ENCODE measurements around the gene TMEM38B. TPM values are rescaled to one million over a fixed set of nuclear protein-coding genes. Genes with fewer than 3 reads are reported as not detected.
A peak's percentile ranks its signal among the peaks of the same experiment; 100 is the strongest.
"Not testable (repeated sequence)": the region's sequence is repeated elsewhere in the genome, so short reads cannot be mapped to it uniquely, and the experiment has no call there.

TMEM38B gene
- total RNA-seq, 2 experiments from 2014 or later: 15.9 to 22.5 TPM

- H3K9me3 ChIP-seq (ENCODE audit: low read length): peaks cover 17% of the 10 kb centered on the region
- no peaks in the 10 kb centered on the region for H3K79me2 ChIP-seq (ENCODE audit: insufficient read depth, low read depth, low read length)
- DNase-seq (ENCODE audit: low spot score): peak; percentile 2
- no TSS peak for BruUV-seq (replicated peaks)
- no peaks in the 10 kb centered on the region for H3K4me1 ChIP-seq (ENCODE audit: insufficient read depth, low read length, poor library complexity, severe bottlenecking)
- H3K9me2 ChIP-seq (ENCODE audit: insufficient read depth, low read length): no peaks in the 10 kb centered on the region
- H4K20me1 ChIP-seq (ENCODE audit: insufficient read depth, low read length): no peaks in the 10 kb centered on the region
- no peak overlapping the region for H2AFZ ChIP-seq (ENCODE audit: low read length)
- TF ChIP-seq CTCF (conservative IDR thresholded peaks at IDR 0.05; ENCODE audit: low read length) (no peak), EZH2phosphoT487 (IDR thresholded peaks at IDR 0.05; ENCODE audit: borderline replicate concordance, low read depth, low read length) (no peak)
- H3K4me3 ChIP-seq (ENCODE audit: low read depth, low read length, poor library complexity, severe bottlenecking): no peak overlapping the region
- H3K36me3 ChIP-seq (ENCODE audit: insufficient read depth, low read length): peaks cover 4% of the 10 kb centered on the region
- H3K27ac ChIP-seq (ENCODE audit: low read depth, low read length, poor library complexity, severe bottlenecking): no peak overlapping the region
- intact Hi-C loops (cut with micrococcal nuclease; ENCODE audit: unreplicated experiment): no loop called here
- no peak overlapping the region for H3K4me2 ChIP-seq (ENCODE audit: low read length)
- ChIA-PET POLR2A (interaction anchor here (0.7 kb wide), 1 partner anchor 53 kb away, joined by 3 read pairs; no protein-coding TSS in a partner anchor), CTCF (ENCODE audit: unreplicated experiment) (no interaction called here)
These were observed 41.0 kb downstream of the TMEM38B start for GRCh38 chr9:105735366-105735765.

- Histone ChIP-seq H3K9me3 (ENCODE audit: low read length) (peaks cover 17% of the 10 kb centered on the region), H4K20me1 (ENCODE audit: insufficient read depth, low read length) (no peaks in the 10 kb centered on the region), H3K27ac (ENCODE audit: low read depth, low read length, poor library complexity, severe bottlenecking) (no peak overlapping the region), H3K4me3 (ENCODE audit: low read depth, low read length, poor library complexity, severe bottlenecking) (no peak overlapping the region), H3K4me1 (ENCODE audit: insufficient read depth, low read length, poor library complexity, severe bottlenecking) (no peaks in the 10 kb centered on the region), H3K9me2 (ENCODE audit: insufficient read depth, low read length) (no peaks in the 10 kb centered on the region), H3K79me2 (ENCODE audit: insufficient read depth, low read depth, low read length) (no peaks in the 10 kb centered on the region), H2AFZ (ENCODE audit: low read length) (no peak overlapping the region), H3K4me2 (ENCODE audit: low read length) (no peak overlapping the region), H3K36me3 (ENCODE audit: insufficient read depth, low read length) (peaks cover 4% of the 10 kb centered on the region)
- BruUV-seq (replicated peaks): no TSS peak
- intact Hi-C loops (cut with micrococcal nuclease; ENCODE audit: unreplicated experiment): no loop called here
- TF ChIP-seq EZH2phosphoT487 (IDR thresholded peaks at IDR 0.05; ENCODE audit: borderline replicate concordance, low read depth, low read length) (no peak), CTCF (conservative IDR thresholded peaks at IDR 0.05; ENCODE audit: low read length) (no peak)
- POLR2A ChIA-PET: interaction anchor here (1.5 kb wide), 1 partner anchor 14 kb away, joined by 5 read pairs; no protein-coding TSS in a partner anchor
- CTCF ChIA-PET (ENCODE audit: unreplicated experiment): no interaction called here
- DNase-seq (ENCODE audit: low spot score): no peak
These were observed 42.9 kb downstream of the TMEM38B start for GRCh38 chr9:105737205-105737604.

- no peak overlapping the region for H3K27ac ChIP-seq (ENCODE audit: low read depth, low read length, poor library complexity, severe bottlenecking)
- H4K20me1 ChIP-seq (ENCODE audit: insufficient read depth, low read length): no peaks in the 10 kb centered on the region
- H3K4me3 ChIP-seq (ENCODE audit: low read depth, low read length, poor library complexity, severe bottlenecking): no peak overlapping the region
- no peaks in the 10 kb centered on the region for H3K36me3 ChIP-seq (ENCODE audit: insufficient read depth, low read length)
- ChIA-PET CTCF (ENCODE audit: unreplicated experiment) (no interaction called here), POLR2A (no interaction called here)
- H3K4me2 ChIP-seq (ENCODE audit: low read length): no peak overlapping the region
- H2AFZ ChIP-seq (ENCODE audit: low read length): no peak overlapping the region
- no peaks in the 10 kb centered on the region for H3K9me3 ChIP-seq (ENCODE audit: low read length)
- no peaks in the 10 kb centered on the region for H3K9me2 ChIP-seq (ENCODE audit: insufficient read depth, low read length)
- intact Hi-C loops (cut with micrococcal nuclease; ENCODE audit: unreplicated experiment): no loop called here
- DNase-seq (ENCODE audit: low spot score): no peak
- H3K79me2 ChIP-seq (ENCODE audit: insufficient read depth, low read depth, low read length): no peaks in the 10 kb centered on the region
- no TSS peak for BruUV-seq (replicated peaks)
- TF ChIP-seq CTCF (conservative IDR thresholded peaks at IDR 0.05; ENCODE audit: low read length) (no peak), EZH2phosphoT487 (IDR thresholded peaks at IDR 0.05; ENCODE audit: borderline replicate concordance, low read depth, low read length) (no peak)
- H3K4me1 ChIP-seq (ENCODE audit: insufficient read depth, low read length, poor library complexity, severe bottlenecking): no peaks in the 10 kb centered on the region
These were observed 47.7 kb downstream of the TMEM38B start for GRCh38 chr9:105742088-105742487.

- H2AFZ ChIP-seq (ENCODE audit: low read length); H3K27ac ChIP-seq (ENCODE audit: low read depth, low read length, poor library complexity, severe bottlenecking); DNase-seq (ENCODE audit: low spot score); H3K4me1 ChIP-seq (ENCODE audit: insufficient read depth, low read length, poor library complexity, severe bottlenecking); H3K9me3 ChIP-seq (ENCODE audit: low read length); H3K4me3 ChIP-seq (ENCODE audit: low read depth, low read length, poor library complexity, severe bottlenecking); H3K79me2 ChIP-seq (ENCODE audit: insufficient read depth, low read depth, low read length); intact Hi-C loops (cut with micrococcal nuclease; ENCODE audit: unreplicated experiment); POLR2A ChIA-PET; H3K9me2 ChIP-seq (ENCODE audit: insufficient read depth, low read length); CTCF ChIA-PET (ENCODE audit: unreplicated experiment); H3K4me2 ChIP-seq (ENCODE audit: low read length); BruUV-seq (replicated peaks); H4K20me1 ChIP-seq (ENCODE audit: insufficient read depth, low read length): not testable (repeated sequence)
- H3K36me3 ChIP-seq (ENCODE audit: insufficient read depth, low read length): peaks cover 30% of the 10 kb centered on the region
These were observed 53.0 kb downstream of the TMEM38B start for GRCh38 chr9:105747325-105747724.
